HG03135 (cell line): Measurements from ENCODE around the gene C3AR1.
A peak's percentile ranks its signal among the peaks of the same experiment; 100 is the strongest.

Source experiments
- ATAC-seq: cut with Tn5 transposase; IDR thresholded peaks from one replicate; pipeline ENCODE4 v1.9.1; 2021; ENCODE audit warnings: mild to moderate bottlenecking, moderate library complexity; ENCODE audit not compliant: unreplicated experiment

Gene C3AR1

GRCh38 chr12:8058506-8058905 is 7.7 kb downstream of the C3AR1 start:
- no peak for ATAC-seq

GRCh38 chr12:8057839-8058238 is 8.3 kb downstream of the C3AR1 start:
- ATAC-seq = no peak

DNA sequence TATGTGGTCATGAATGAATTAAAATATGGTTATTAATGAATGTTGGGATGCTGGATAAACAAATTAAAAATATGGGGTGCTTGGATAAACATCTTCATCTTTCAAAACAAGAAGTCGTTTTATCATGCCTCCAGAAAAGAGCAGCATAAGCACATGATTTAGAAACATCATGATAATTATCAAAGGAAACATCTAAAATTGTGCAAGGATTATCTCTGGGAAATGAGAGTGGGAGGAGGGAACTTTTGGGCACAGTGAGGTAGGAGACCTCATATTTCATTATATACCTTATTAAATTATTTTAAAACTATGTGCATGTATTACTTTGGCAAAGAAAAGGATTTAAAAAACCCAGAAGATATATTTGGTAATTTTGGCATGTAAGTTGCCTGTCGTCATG is 8.9 kb downstream of the C3AR1 start:
- no peak for ATAC-seq

DNA sequence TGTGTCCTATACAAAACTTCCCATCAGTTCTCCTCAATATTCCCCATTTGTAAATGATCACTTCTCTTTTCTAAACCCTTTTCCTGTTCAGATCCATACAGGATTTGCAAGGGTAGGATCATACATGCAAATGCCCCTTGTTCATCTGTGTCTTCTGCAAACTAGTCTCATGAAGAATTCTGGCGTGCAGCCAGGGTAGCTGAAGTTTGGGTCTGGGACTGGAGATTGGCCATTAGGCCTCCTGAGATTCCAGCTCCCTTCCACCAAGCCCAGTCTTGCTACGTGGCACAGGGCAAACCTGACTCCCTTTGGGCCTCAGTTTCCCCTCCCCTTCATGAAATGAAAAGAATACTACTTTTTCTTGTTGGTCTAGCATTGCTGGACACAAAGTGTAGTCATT is 11.3 kb downstream of the C3AR1 start:
- no peak for ATAC-seq

DNA sequence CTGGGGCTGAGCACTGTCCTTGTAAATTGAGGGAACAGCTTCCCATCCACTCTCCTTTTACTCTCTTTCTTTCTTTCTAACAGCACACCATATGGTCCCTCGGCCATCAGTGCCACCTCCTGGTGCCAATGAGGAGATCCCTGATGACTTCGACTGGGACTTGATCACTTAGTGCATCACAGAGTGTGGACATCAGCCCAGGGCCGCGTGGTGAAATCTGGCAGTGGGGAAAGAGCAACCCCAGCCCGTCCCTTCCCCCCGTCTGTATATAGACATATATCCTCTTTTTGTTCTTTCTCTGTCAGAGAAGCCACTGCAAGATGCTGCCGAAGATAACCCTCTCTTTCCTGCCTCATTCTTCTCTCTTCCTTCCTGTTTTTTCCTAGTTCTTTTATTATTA is 13.5 kb downstream of the C3AR1 start:
- no peak for ATAC-seq

DNA sequence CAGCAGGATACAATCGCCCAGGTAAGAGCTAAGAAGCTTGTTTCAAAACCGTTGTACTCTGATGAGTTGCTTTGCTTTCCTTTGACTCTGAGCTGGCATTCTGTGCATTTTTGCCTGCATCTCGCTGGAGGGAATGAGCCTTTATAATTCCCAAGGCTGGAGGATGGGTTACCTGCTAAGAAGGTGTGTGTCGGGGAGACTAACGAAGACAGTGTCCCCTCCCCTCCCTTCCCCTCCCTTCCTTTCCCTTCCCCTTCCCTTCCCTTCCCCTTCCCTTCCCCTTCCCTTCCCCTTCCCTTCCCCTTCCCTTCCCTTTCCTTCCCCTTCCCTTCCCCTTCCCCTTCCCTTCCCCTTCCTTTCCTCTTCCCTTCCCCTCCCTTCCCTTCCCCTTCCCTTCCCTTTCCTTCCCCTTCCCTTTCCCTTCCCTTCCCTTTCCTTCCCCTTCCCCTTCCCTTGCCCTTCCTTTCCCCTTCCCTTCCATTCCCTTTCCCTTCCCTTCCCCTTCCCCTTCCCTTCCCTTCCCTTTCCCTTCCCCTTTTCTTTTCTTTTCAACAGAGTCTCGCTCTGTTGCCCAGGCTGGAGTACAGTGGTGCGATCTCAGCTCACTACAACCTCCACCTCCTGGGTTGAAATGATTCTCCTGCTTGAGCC is 15.4 kb downstream of the C3AR1 start:
- ATAC-seq = no peak

DNA sequence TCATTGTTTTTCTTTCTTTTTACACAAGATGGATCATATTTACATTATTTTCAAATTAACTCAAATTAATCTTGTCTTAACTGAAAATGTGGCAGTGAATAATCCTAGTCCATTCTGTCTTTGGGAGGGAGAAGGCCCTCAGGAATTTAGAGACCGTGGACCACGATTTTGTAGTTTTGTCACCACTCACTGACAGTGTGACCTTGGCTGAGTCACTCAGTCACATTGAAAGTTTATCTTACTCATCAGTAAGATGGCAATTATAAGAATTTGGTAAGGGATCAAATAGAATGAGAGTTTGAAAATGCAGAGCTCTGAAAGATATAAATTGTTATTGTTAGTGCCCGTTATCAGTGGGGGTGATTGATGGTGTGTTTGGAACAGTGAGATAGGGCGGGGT is 17.3 kb downstream of the C3AR1 start:
- ATAC-seq = no peak

DNA sequence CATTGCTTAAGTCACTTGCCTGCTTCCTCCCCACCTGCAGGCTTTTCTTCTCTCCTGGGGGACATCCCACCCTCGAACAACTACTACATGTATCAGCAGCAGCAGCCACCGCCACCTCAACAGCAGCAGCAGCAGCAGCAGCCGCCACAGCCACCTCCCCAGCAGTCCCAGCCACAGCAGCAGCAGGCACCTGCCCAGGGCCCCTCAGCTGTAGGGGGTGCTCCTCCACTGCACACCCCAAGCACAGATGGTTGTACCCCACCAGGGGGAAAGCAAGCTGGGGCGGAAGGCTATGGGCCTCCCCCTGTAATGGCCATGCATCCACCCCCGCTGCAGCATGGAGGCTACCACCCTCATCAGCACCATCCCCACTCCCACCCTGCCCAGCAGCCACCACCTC is 18.3 kb downstream of the C3AR1 start:
- ATAC-seq = no peak

GRCh38 chr12:8045952-8046944 is 19.9 kb downstream of the C3AR1 start:
- no peak for ATAC-seq

DNA sequence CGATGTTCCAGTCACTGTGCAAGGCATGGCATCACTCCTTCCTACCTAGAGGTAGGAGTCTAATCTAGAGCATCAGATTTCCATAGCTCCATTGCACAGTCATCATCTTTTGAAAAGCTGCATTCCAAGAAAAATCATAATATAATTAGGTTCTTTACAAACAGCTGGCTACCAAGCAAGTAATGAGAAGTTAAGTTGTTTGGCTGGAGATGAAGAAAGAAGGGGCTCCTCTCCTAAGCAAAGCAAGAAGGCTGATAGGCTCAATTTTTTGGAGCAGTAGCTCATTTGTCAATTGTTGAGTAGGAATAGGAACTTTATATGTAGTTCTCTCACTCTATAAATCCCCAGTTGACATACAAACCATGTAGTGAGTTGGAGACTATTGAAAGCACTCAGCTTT is 25.4 kb downstream of the C3AR1 start:
- no peak for ATAC-seq

DNA sequence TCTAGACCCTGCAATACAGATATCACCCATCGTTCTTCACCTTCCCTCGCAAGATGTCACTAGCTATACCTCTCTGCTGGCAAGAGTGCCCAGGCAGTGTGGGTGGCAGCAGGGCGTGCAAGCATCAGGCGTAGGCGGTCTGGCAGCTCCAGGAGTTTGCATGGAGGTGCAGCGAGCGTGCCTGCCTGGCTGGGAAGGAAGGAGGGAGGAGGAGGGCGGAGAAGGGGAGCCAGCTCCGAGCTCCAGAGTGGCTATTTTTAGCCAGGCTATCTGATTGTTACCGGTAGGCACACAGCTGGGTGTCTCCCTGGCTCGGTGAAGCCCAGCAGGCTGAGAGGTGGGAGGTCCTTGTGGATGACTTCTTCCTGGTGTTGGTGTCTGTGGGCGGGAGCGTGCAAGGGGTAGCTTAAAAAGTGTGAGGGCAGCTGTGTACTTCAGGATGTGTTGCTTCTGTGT is 27.5 kb downstream of the C3AR1 start:
- ATAC-seq = no peak

DNA sequence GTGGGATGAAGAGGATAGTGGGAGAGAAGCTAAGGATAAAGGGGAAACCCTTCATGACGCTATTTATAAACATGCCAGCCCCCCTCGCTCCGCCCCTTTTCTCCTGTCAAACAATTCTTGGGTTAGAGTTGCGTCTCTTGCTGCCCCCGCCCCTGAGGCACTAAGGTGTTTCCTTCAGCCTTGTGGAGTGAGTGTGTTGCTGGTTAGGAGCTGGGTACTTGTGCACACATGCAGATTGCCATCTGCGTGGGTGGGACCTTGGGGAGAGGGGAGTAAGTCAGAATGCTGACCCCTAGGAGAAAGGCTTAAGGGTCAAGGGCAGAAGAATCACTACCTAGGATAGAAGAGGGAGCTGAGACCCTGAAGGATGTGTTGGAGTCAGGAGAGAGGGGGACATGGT is 28.2 kb downstream of the C3AR1 start:
- ATAC-seq = no peak

DNA sequence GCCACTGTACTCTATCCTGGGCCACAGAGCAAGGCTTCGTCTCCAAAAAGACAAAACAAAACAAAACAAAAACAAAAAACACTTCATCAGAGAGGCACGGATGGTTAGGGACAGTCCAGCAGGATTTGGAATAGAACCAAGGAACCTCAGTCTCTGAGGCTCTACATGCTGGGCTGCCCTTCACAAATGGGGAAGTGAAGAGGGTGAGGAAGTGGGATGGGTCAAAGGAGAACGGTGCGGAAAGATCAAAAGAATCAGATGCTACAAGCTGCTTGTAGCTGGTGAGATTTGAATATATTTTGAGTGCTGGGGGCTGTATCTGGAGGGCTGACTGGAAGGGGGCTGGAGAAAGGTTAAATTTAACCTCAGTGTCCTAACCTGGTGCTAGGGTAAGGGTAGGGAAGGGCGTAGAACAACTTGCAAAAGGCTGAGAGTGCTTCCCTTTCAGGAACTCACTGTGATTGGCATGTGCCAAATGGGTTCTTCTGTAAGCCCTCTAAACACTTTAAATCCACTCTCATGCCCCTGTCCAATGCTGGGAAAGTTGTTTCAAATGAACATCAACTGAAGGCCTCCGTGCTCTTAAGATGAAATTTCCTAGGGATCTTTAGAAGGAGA is 29.0 kb downstream of the C3AR1 start:
- ATAC-seq = no peak

DNA sequence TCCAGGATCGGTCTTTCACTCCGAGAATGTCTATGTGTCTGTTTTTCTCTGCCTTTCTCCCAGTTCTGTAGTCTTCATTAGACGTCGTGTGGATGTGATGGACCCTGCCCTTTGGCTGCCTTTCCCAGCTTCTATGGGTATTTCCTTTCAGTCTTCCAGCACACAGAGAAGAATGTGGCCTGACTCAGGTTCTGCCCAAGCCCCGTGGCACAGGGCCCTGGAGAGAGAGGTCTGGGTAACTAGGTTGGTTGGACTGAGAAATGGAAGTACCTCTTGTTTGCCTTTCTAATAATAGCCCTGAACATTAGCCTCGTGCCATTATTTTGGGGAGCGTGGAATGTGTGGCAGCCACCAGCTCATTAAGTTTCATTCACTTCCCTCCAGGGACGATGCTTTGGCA is 29.8 kb downstream of the C3AR1 start:
- no peak for ATAC-seq

DNA sequence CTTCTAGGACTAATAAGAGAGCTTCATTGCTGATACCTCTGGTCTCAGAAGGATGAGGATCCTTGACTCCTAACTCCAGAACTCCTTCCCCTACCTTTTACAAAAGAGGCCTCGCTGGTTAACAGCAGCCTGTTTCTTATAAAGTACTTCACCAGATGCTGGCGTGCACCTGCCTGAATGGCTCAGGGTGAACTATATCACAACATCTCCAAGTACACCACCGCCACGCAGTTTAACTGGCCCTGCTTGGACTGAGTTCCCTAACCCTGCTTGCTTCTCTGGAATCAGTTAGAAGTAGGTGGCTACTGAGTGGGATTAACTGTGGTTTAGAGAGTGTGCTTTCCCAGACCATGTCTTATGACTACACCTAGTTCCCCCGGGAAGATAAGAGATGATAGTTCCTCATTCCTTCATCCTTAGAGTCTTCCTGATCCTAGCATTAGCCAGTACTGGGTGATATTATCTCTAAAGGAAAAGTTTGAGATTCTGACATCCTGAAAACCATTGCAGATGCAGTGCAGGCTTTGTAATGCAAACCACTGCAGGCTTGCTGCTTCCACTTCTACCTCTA is 30.6 kb downstream of the C3AR1 start:
- no peak for ATAC-seq

- no peak for ATAC-seq
These were observed 31.4 kb downstream of the C3AR1 start for GRCh38 chr12:8034802-8035201.

DNA sequence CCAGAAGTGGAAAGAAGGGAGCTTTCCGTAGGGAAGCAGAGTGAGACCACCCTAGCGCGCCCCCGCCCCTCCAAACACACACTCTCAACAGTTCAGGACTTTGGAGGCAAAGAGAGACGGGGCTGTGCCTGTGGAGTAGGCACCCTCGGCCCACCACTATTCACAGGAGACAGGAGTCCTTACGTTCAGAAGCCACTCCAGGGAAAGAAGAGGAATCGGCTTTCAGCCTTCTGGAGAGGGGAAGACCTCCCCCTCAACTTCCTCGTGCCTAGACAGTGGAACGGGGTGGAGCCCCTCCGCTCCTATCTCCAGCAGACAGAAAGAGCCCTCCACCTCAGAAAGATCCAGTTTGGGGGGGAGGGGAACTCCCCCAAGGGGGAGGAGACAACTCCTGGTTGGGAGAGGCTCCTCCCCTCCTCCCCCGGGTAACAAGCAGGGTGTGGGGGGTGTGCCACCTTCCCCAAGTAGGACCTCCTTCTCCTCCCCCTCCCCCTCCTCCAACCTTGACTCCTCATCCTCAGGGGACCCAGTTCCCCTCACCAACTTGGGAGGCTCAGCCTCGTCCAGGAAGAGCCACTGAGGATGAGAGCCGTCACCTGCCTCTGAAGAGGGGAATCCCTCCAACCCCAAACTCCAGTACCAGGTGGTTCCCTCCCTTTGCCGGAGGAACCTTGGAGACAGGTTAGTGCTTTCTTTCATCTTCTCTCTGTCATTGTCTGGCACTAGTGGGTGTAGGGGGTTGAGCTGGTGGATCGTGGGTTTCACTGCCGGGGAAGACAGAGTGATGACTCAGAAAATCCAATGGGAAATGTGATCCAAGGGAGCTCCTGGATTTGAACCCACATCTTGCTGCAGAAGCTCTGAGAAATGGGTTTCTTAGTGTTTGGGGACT is 32.8 kb downstream of the C3AR1 start:
- ATAC-seq = no peak

GRCh38 chr12:8032242-8033152 is 33.7 kb downstream of the C3AR1 start, which contains the start of gene FOXJ2:
Gene FOXJ2 (plus strand): TSS chr12:8032716. CDS start chr12:8039833, 7,117 bp downstream.
- peak; percentile 61 for ATAC-seq

GRCh38 chr12:8031872-8032241 is 34.3 kb downstream of the C3AR1 start:
- no peak for ATAC-seq
